AG08395 (cell line): ENCODE measurements around the gene ODAM.
"Not testable (repeated sequence)": the region's sequence is repeated elsewhere in the genome, so short reads cannot be mapped to it uniquely, and the experiment has no call there.

Source experiments
- DNase-seq: peaks from one replicate; pipeline ENCODE4 v3.0.0; 2012; ENCODE audit warnings: mixed read lengths, low spot score

Gene ODAM, protein sequence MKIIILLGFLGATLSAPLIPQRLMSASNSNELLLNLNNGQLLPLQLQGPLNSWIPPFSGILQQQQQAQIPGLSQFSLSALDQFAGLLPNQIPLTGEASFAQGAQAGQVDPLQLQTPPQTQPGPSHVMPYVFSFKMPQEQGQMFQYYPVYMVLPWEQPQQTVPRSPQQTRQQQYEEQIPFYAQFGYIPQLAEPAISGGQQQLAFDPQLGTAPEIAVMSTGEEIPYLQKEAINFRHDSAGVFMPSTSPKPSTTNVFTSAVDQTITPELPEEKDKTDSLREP

GRCh38 chr4:70195425-70195824 lies at the start of gene ODAM:
Gene ODAM, plus strand, starts transcription at chr4:70195725. Its CDS starts 819 bp downstream, at chr4:70196544.
- DNase-seq, result no peak

- DNase-seq, result no peak
Observed at GRCh38 chr4:70151271-70151670, 44.3 kb upstream of the ODAM start.

DNA sequence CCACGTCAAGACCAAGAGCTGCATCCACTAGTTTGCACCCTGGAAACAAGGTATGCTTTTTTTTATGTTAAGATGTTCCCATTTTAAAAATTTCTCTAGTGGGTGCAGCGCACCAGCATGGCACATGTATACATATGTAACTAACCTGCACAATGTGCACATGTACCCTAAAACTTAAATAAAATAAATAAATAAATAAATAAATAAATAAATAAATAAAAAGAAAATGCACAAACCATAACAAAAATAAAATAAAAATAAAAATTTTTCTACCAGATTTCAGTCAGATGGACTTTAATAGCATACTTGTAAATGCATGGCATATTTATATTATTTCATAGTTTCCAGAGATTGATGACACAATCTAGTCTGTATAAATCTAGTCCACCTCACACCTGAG lies 43.4 kb upstream of the ODAM start:
- DNase-seq, result no peak

- DNase-seq, result no peak
Observed at GRCh38 chr4:70153937-70154336, 41.6 kb upstream of the ODAM start, which contains the start of gene PRR27. Gene PRR27, plus strand, starts transcription at chr4:70154237. Its CDS starts 139 bp downstream, at chr4:70154376.

- DNase-seq, result no peak
Observed at GRCh38 chr4:70158576-70158975, 36.9 kb upstream of the ODAM start.

GRCh38 chr4:70177090-70177489 lies 18.4 kb upstream of the ODAM start:
- no peak for DNase-seq

- no peak for DNase-seq
Observed at GRCh38 chr4:70178075-70178660, 17.4 kb upstream of the ODAM start.

DNA sequence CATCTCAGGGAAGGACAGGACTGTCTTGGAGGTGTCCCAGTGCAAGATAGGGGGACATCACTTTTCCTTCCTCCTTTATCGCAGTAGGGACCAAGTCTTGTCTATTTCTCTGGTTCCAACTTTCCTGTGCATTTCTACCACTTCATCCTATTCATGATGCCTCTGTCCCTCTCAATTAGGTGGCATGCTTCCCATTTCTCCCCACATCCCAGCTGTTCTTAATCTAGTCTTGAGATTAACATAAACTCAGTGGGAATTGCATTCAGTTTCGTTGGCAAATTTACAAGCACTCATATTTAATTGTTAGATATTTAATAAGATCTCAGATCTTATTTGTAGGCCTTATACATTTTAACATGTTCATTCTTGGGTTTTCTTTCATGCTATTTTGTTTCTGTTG lies 15.7 kb upstream of the ODAM start:
- DNase-seq, result no peak

DNA sequence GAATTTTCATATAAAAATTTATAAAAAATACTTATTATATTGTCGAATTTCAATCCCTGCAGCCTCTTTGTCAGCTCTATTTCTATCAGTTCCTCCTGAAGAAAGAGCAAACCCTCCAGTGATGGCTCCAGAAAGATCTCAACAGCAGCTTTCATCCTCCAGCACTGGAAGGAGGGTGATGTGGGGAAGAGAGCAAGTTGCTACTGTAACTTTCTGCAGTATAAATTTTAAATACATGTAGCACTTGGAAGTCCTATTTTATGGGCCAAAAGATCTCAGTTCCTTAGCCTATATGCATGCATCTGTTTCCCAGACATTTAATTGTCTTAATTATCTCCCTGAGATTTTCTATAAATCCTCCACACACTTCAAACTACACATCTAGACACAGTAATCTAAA lies 13.7 kb upstream of the ODAM start:
- no peak for DNase-seq

- DNase-seq, result no peak
Observed at GRCh38 chr4:70182517-70183167, 12.9 kb upstream of the ODAM start.

- DNase-seq, result no peak
Observed at GRCh38 chr4:70183168-70183939, 12.2 kb upstream of the ODAM start.

DNA sequence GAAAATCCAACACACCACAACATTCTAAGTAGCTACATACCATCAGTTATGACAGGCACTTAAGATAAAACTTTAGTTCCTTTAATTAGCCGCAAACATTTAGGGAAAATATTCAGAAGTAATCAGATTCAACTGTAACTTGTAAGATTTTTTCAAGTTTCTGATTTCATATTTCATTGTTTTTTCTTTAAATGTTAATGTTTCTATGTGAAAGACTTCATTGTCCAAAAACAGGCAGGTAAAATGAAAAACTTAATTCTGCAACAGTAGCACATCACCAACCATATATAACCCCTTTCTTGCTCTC lies 11.6 kb upstream of the ODAM start:
- DNase-seq, result no peak

DNA sequence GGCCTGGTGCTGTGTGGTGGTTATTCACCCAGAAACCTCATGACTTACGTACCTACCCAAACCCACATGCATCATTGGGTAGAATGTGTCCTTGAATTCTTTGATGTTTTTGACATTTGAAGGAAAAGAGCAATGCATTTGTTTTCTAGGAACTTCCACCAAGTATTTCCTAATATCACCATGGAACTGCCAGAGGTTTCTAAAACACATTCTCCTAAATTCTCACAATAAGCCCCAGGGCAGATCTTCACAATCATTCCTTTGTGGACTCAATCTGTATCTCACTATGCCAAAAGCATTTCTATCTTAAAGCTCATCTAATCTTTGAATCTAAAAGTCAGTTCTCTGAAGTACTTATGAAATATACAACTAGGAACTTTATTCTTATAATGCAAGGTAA lies 8.3 kb upstream of the ODAM start:
- no peak for DNase-seq

DNA sequence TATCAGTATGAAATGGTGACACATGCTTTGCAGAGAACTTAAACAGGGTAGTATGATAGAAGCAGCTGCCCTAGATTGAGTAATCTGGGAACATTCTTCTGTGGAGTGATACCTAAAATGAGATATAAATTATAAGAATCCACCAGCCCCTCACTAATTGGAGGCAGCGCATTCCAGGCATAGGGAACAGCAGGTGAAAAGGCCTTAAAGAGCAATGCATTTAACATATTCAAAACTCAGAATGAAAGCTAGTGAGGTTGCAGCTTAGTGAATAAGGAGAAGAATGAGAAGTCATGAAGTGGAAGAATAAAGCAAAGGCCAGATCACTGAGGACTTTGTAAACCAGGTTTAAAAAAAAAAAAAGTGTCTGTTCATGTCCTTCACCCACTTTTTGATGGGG lies 4.9 kb upstream of the ODAM start:
- no peak for DNase-seq

DNA sequence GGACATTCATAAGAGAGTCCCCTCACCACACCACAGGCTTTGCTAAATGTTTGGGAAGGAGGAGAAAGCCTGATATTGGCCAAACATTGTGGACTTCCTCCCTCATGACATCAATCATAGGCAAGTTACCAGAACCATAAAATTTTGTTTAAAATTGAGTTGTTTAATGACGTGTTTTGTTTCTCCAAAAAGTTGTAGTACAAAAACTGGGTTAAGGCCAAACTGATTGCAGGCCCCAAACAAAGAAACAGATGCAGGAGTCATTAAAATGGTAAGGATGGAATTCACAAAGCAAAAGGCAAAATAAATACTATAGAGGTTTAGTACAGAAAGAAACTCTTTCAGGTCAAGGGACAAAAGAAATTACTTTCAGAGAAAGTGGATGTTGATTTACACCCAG lies 3.9 kb upstream of the ODAM start:
- DNase-seq, result no peak

GRCh38 chr4:70192895-70193294 lies 2.6 kb upstream of the ODAM start:
- no peak for DNase-seq

- DNase-seq, result no peak
Observed at GRCh38 chr4:70196857-70197256, 1.3 kb downstream of the ODAM start.

GRCh38 chr4:70197842-70198241 lies 2.3 kb downstream of the ODAM start:
- no peak for DNase-seq

DNA sequence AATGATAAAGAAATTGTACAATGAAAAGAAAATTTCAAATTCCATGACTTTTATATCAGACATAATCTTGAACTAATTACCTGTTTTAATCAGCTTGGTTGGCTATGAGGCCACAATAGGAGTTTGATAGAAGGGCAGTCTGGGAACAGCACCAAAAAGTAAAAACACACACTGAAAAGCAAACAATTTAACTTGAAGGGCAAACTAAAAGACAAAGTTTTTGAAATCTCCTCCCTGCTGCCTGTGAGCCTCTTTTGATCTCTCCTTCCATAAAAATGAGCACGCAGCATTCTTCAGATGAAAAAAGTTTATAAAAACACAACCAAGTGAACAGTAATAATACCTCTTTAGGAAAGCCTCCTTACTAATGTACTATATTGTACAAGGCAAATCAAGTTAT lies 8.1 kb downstream of the ODAM start:
- DNase-seq, result no peak

- DNase-seq, result not testable (repeated sequence)
Observed at GRCh38 chr4:70212752-70213151, 17.2 kb downstream of the ODAM start.

DNA sequence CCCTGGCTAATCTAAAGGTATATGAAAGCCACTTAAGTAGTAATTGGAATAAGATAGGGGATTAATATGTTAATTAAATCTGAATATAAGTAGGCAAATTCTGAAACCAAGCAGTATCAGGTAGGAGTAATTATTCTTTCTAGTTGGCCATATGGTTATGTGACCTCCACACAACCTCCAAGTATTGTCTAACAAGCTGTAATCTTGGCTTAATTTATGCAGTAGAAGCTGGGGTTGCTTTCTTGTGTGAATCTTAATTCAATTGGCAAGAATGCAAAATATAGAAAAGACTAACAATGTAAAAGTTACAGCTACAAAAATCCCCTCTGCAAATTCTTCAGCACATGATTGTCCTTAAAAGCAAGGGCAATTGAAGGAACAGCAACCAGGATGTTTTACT lies 20.6 kb downstream of the ODAM start:
- DNase-seq, result not testable (repeated sequence)

DNA sequence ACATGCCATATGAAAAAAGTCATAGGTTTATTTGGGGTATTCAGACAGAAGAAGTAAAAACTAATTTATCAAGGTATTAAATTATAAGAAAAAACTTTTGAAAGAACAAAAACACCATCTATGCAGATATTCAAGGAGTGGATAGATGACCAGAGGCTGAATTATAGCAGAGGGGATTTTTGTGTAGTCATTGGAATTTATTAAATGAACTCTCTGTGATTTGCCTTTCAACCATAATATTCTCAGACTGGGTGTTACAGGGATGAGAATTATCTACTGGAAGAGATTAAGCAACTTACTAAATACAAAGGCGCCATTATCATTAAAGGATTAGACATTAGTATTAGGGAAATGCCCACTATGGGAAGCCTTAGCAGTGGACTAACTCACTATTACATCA lies 21.0 kb downstream of the ODAM start:
- DNase-seq, result not testable (repeated sequence)

GRCh38 chr4:70221389-70221788 lies 25.9 kb downstream of the ODAM start:
- not testable (repeated sequence) for DNase-seq
